ENCODE measurements around the gene LRRC4B. TPM values are rescaled to one million over a fixed set of nuclear protein-coding genes. Genes with fewer than 3 reads are reported as not detected.

The LRRC4B gene
- total RNA-seq, 1 donor from 2014 or later, result not detected

GRCh38 chr19:50511069-50511822 is 57.0 kb downstream of the LRRC4B start, which contains the start of gene JOSD2:
Gene JOSD2, minus strand, starts transcription at chr19:50511191. Its CDS starts 760 bp downstream, at chr19:50510431.
- peak within 1 kb of the TSS; percentile 92 for H2AFZ ChIP-seq (ENCODE audit: low read depth, low read length)
- no peaks in the 10 kb centered on the region for H3K9me3 ChIP-seq (ENCODE audit: insufficient read depth, low read depth, low read length)
- peaks cover 9% of the 10 kb centered on the region for H3K79me2 ChIP-seq (ENCODE audit: insufficient read depth, low read length)
- DNase-seq (ENCODE audit: low read depth), result peak; percentile 98
- no peak for FAIRE-seq
- H3K4me3 ChIP-seq (ENCODE audit: insufficient read depth, low read depth, low read length), result peak within 1 kb of the TSS; percentile 76
- no peaks in the 10 kb centered on the region for H3K27me3 ChIP-seq (ENCODE audit: insufficient read depth, low read length)
- Mint-ChIP-seq H3K4me3 (ENCODE audit: unreplicated experiment) (no peak within 1 kb of the TSS), H3K4me1 (ENCODE audit: low read depth, unreplicated experiment) (no peaks in the 10 kb centered on the region), H3K27me3 (ENCODE audit: low read depth, unreplicated experiment) (no peaks in the 10 kb centered on the region), H3K27ac (ENCODE audit: unreplicated experiment) (no peak within 1 kb of the TSS), H3K36me3 (ENCODE audit: low read depth, unreplicated experiment) (no peaks in the 10 kb centered on the region), H3K9me3 (ENCODE audit: unreplicated experiment) (peaks cover 24% of the 10 kb centered on the region)
- peak within 1 kb of the TSS; percentile 84 for H3K9ac ChIP-seq (ENCODE audit: low read length)
- no peaks in the 10 kb centered on the region for H4K20me1 ChIP-seq (ENCODE audit: insufficient read depth, low read length)
- no peak for TF ChIP-seq CTCF (IDR thresholded peaks at IDR 0.05; ENCODE audit: insufficient read depth, low read depth, low read length)
- no peak for TF ChIP-seq EZH2 (IDR thresholded peaks at IDR 0.05; ENCODE audit: insufficient read depth, low read length)
- H3K27ac ChIP-seq (ENCODE audit: low read depth, low read length), result peak within 1 kb of the TSS; percentile 45
- H3K4me2 ChIP-seq (ENCODE audit: low read length), result peak within 1 kb of the TSS; percentile 99
- H3K36me3 ChIP-seq (ENCODE audit: insufficient read depth, low read length), result no peaks in the 10 kb centered on the region
- peaks cover 4% of the 10 kb centered on the region for H3K4me1 ChIP-seq (ENCODE audit: insufficient read depth, low read length)

- Histone ChIP-seq H3K4me2 (ENCODE audit: low read length) (peak overlapping the region; percentile 99), H3K36me3 (ENCODE audit: insufficient read depth, low read length) (no peaks in the 10 kb centered on the region), H2AFZ (ENCODE audit: low read depth, low read length) (peak overlapping the region; percentile 58), H3K9ac (ENCODE audit: low read length) (peak overlapping the region; percentile 84), H3K4me1 (ENCODE audit: insufficient read depth, low read length) (peaks cover 4% of the 10 kb centered on the region), H3K4me3 (ENCODE audit: insufficient read depth, low read depth, low read length) (peak overlapping the region; percentile 76), H3K27me3 (ENCODE audit: insufficient read depth, low read length) (no peaks in the 10 kb centered on the region), H4K20me1 (ENCODE audit: insufficient read depth, low read length) (no peaks in the 10 kb centered on the region), H3K9me3 (ENCODE audit: insufficient read depth, low read depth, low read length) (no peaks in the 10 kb centered on the region), H3K79me2 (ENCODE audit: insufficient read depth, low read length) (peaks cover 9% of the 10 kb centered on the region), H3K27ac (ENCODE audit: low read depth, low read length) (peak overlapping the region; percentile 45)
- Mint-ChIP-seq H3K4me3 (ENCODE audit: unreplicated experiment) (no peak overlapping the region), H3K4me1 (ENCODE audit: low read depth, unreplicated experiment) (no peaks in the 10 kb centered on the region), H3K27me3 (ENCODE audit: low read depth, unreplicated experiment) (no peaks in the 10 kb centered on the region), H3K27ac (ENCODE audit: unreplicated experiment) (no peak overlapping the region), H3K36me3 (ENCODE audit: low read depth, unreplicated experiment) (no peaks in the 10 kb centered on the region), H3K9me3 (ENCODE audit: unreplicated experiment) (peaks cover 24% of the 10 kb centered on the region)
- no peak for FAIRE-seq
- peak; percentile 20 for DNase-seq (ENCODE audit: low read depth)
- TF ChIP-seq EZH2 (IDR thresholded peaks at IDR 0.05; ENCODE audit: insufficient read depth, low read length) (no peak), CTCF (IDR thresholded peaks at IDR 0.05; ENCODE audit: insufficient read depth, low read depth, low read length) (no peak)
Measured at GRCh38 chr19:50510700-50511068, 57.6 kb downstream of the LRRC4B start.

- peak overlapping the region; percentile 45 for H3K27ac ChIP-seq (ENCODE audit: low read depth, low read length)
- peaks cover 4% of the 10 kb centered on the region for H3K4me1 ChIP-seq (ENCODE audit: insufficient read depth, low read length)
- peak overlapping the region; percentile 84 for H3K9ac ChIP-seq (ENCODE audit: low read length)
- Mint-ChIP-seq H3K36me3 (ENCODE audit: low read depth, unreplicated experiment) (no peaks in the 10 kb centered on the region), H3K9me3 (ENCODE audit: unreplicated experiment) (peaks cover 29% of the 10 kb centered on the region), H3K27ac (ENCODE audit: unreplicated experiment) (no peak overlapping the region), H3K27me3 (ENCODE audit: low read depth, unreplicated experiment) (no peaks in the 10 kb centered on the region), H3K4me3 (ENCODE audit: unreplicated experiment) (no peak overlapping the region), H3K4me1 (ENCODE audit: low read depth, unreplicated experiment) (no peaks in the 10 kb centered on the region)
- FAIRE-seq, result no peak
- no peaks in the 10 kb centered on the region for H3K9me3 ChIP-seq (ENCODE audit: insufficient read depth, low read depth, low read length)
- TF ChIP-seq EZH2 (IDR thresholded peaks at IDR 0.05; ENCODE audit: insufficient read depth, low read length) (no peak), CTCF (IDR thresholded peaks at IDR 0.05; ENCODE audit: insufficient read depth, low read depth, low read length) (no peak)
- no peak for DNase-seq (ENCODE audit: low read depth)
- peak overlapping the region; percentile 58 for H2AFZ ChIP-seq (ENCODE audit: low read depth, low read length)
- no peaks in the 10 kb centered on the region for H3K36me3 ChIP-seq (ENCODE audit: insufficient read depth, low read length)
- H4K20me1 ChIP-seq (ENCODE audit: insufficient read depth, low read length), result no peaks in the 10 kb centered on the region
- H3K79me2 ChIP-seq (ENCODE audit: insufficient read depth, low read length), result peaks cover 9% of the 10 kb centered on the region
- H3K27me3 ChIP-seq (ENCODE audit: insufficient read depth, low read length), result no peaks in the 10 kb centered on the region
- peak overlapping the region; percentile 99 for H3K4me2 ChIP-seq (ENCODE audit: low read length)
- H3K4me3 ChIP-seq (ENCODE audit: insufficient read depth, low read depth, low read length), result peak overlapping the region; percentile 76
Measured at GRCh38 chr19:50510121-50510670, 58.0 kb downstream of the LRRC4B start.

Measured in astrocyte (in vitro differentiated cells and primary cell).